Thyroid gland (tissue), 4 donors: Measurements from ENCODE around the gene KCNJ3. TPM values are rescaled to one million over a fixed set of nuclear protein-coding genes. Genes with fewer than 3 reads are reported as not detected.

Experiments
- DNase-seq, 2 donors: peaks; one replicate each; pipeline ENCODE4 v3.0.0-alpha.2; 2019
- H3K27ac ChIP-seq, 3 donors: fragments of 200-600 bp; sonication (generic); 1 replicate in 2 of 3; 2 replicates in 1 of 3; pipeline ENCODE4 v1.5.1; 2016 to 2019; ENCODE audit warnings: mild to moderate bottlenecking in 1 of 3, moderate library complexity in 1 of 3
- H3K27me3 ChIP-seq: fragments of 200-600 bp; sonication (generic); one replicate; pipeline ENCODE4 v1.5.1; 2019
- H3K36me3 ChIP-seq, 2 donors: fragments of 200-600 bp; sonication (generic); one replicate each; pipeline ENCODE4 v1.5.1; 2016 to 2019
- H3K4me1 ChIP-seq, 2 donors: fragments of 200-600 bp; sonication (generic); one replicate each; pipeline ENCODE4 v1.5.1; 2017 to 2019
- H3K4me3 ChIP-seq, 3 donors: fragments of 200-600 bp; sonication (generic); replicated peaks in 1 of 3; 1 replicate in 2 of 3; 2 replicates in 1 of 3; pipeline ENCODE4 v1.5.1; 2016; ENCODE audit warnings: mild to moderate bottlenecking in 1 of 3
- H3K9me3 ChIP-seq: fragments of 200-600 bp; sonication (generic); one replicate; pipeline ENCODE4 v1.5.1; 2017
- CTCF ChIP-seq, 6 experiments: fragments of 200-600 bp in 3 of 6; fragments of 450-650 bp in 3 of 6; sonication (generic) in 3 of 6; IDR thresholded peaks; one replicate each; pipeline ENCODE4 v1.5.1; 2016 to 2019; ENCODE audit warnings: antibody characterized with exemption in 6 of 6, mild to moderate bottlenecking in 2 of 6, inconsistent platforms in 1 of 6, moderate library complexity in 1 of 6
- POLR2A ChIP-seq, 2 donors: fragments of 450-650 bp; IDR thresholded peaks; one replicate each; pipeline ENCODE4 v1.6.1; 2017; ENCODE audit warnings: antibody characterized with exemption in 2 of 2, mild to moderate bottlenecking in 2 of 2, moderate library complexity in 1 of 2
- WGBS, 2 donors: methylation state at CpG; one replicate each; pipeline ENCODE4 v1.1.5; 2017; 5-methylcytosine and 5-hydroxymethylcytosine counted together
- intact Hi-C: fragments of 100-400 bp; cut with DNase I; formaldehyde crosslinking; loops from one replicate; pipeline ENCODE4 v1.15.1; 2023
- total RNA-seq, 4 donors: library from RNA; depleted of rRNA; stranded (reverse); fragments of >200 nt; gene quantifications; one replicate each; pipeline ENCODE4 v1.2.3, GENCODE V29; 2016

KCNJ3 gene
- total RNA-seq, 4 donors from 2014 or later, result not detected

- WGBS, 2 donors, result 73 to 87% methylated on average over 5 of the region's 5 CpGs
- no peaks in the 10 kb centered on the region for H3K27me3 ChIP-seq
- no peak for TF ChIP-seq POLR2A (IDR thresholded peaks at IDR 0.05)
- TF ChIP-seq CTCF (IDR thresholded peaks at IDR 0.05), result no peak
- H3K9me3 ChIP-seq, result no peaks in the 10 kb centered on the region
- H3K36me3 ChIP-seq, result no peaks in the 10 kb centered on the region
- no peaks in the 10 kb centered on the region for H3K4me1 ChIP-seq
- DNase-seq, result no peak
- H3K27ac ChIP-seq, result no peak overlapping the region
- intact Hi-C loops, result no loop called here
- H3K4me3 ChIP-seq, result no peak overlapping the region
Observed at GRCh38 chr2:154826827-154827226, 128.3 kb downstream of the KCNJ3 start.

- H3K27me3 ChIP-seq, result no peaks in the 10 kb centered on the region
- 75 to 81% methylated on average over 1 of the region's 1 CpG for WGBS, 2 donors
- no peaks in the 10 kb centered on the region for H3K4me1 ChIP-seq
- intact Hi-C loops, result no loop called here
- no peak for DNase-seq
- TF ChIP-seq CTCF (IDR thresholded peaks at IDR 0.05) (no peak), POLR2A (IDR thresholded peaks at IDR 0.05) (no peak)
- H3K4me3 ChIP-seq, result no peak overlapping the region
- no peaks in the 10 kb centered on the region for H3K36me3 ChIP-seq
- no peak overlapping the region for H3K27ac ChIP-seq
- H3K9me3 ChIP-seq, result no peaks in the 10 kb centered on the region
Observed at GRCh38 chr2:154827286-154827685, 128.8 kb downstream of the KCNJ3 start.

GRCh38 chr2:154832711-154833110 lies 134.2 kb downstream of the KCNJ3 start:
- 81 to 88% methylated on average over 2 of the region's 2 CpGs for WGBS, 2 donors
- no peak for DNase-seq
- Histone ChIP-seq H3K36me3 (no peaks in the 10 kb centered on the region), H3K27ac (no peak overlapping the region), H3K27me3 (no peaks in the 10 kb centered on the region), H3K4me1 (no peaks in the 10 kb centered on the region), H3K9me3 (no peaks in the 10 kb centered on the region), H3K4me3 (no peak overlapping the region)
- intact Hi-C loops, result no loop called here
- TF ChIP-seq POLR2A (IDR thresholded peaks at IDR 0.05) (no peak), CTCF (IDR thresholded peaks at IDR 0.05) (no peak)

- Histone ChIP-seq H3K27me3 (no peaks in the 10 kb centered on the region), H3K36me3 (no peaks in the 10 kb centered on the region), H3K4me1 (no peaks in the 10 kb centered on the region), H3K27ac (no peak overlapping the region), H3K9me3 (no peaks in the 10 kb centered on the region), H3K4me3 (no peak overlapping the region)
- intact Hi-C loops, result no loop called here
- 88% methylated on average over 2 of the region's 2 CpGs for whole genome bisulfite sequencing, 2 donors
- DNase-seq, result no peak
- TF ChIP-seq POLR2A (IDR thresholded peaks at IDR 0.05) (no peak), CTCF (IDR thresholded peaks at IDR 0.05) (no peak)
Observed at GRCh38 chr2:154836632-154837031, 138.1 kb downstream of the KCNJ3 start.

- no peaks in the 10 kb centered on the region for H3K36me3 ChIP-seq
- no peak for DNase-seq
- H3K9me3 ChIP-seq, result no peaks in the 10 kb centered on the region
- TF ChIP-seq POLR2A (IDR thresholded peaks at IDR 0.05) (no peak), CTCF (IDR thresholded peaks at IDR 0.05) (no peak)
- H3K27me3 ChIP-seq, result no peaks in the 10 kb centered on the region
- H3K4me3 ChIP-seq, result no peak overlapping the region
- no peaks in the 10 kb centered on the region for H3K4me1 ChIP-seq
- H3K27ac ChIP-seq, result no peak overlapping the region
- WGBS, 2 donors, result 78 to 88% methylated on average over 2 of the region's 2 CpGs
- intact Hi-C loops, result no loop called here
Observed at GRCh38 chr2:154837035-154837434, 138.5 kb downstream of the KCNJ3 start.
